Bronchial epithelial cell (primary cell): ENCODE data around the gene DYNC2H1. TPM values are rescaled to one million over a fixed set of nuclear protein-coding genes. Genes with fewer than 3 reads are reported as not detected.
A peak's percentile ranks its signal among the peaks of the same experiment; 100 is the strongest.

Experiments used
- DNase-seq: peaks from one replicate; pipeline ENCODE4 v3.0.0-alpha.2; 2010; ENCODE audit warnings: low read depth
- FAIRE-seq: peaks from 2 replicates; lab custom pipeline; 2011; peaks lifted over from hg19 to GRCh38; lab: Jason Lieb, UNC
- H3K27me3 ChIP-seq: 2 replicates; pipeline ENCODE4 v1.5.1; 2011; ENCODE audit warnings: low read length; ENCODE audit not compliant: control insufficient read depth, insufficient read depth
- H3K36me3 ChIP-seq: 2 replicates; pipeline ENCODE4 v1.5.1; 2011; ENCODE audit warnings: low read length; ENCODE audit not compliant: control insufficient read depth, insufficient read depth
- H3K4me3 ChIP-seq: 2 replicates; pipeline ENCODE4 v1.5.1; 2011; ENCODE audit warnings: mild to moderate bottlenecking, low read depth, low read length, control low read depth
- total RNA-seq: library from RNA; depleted of rRNA; stranded (reverse); fragments of >200 nt; gene quantifications from 2 replicates; pipeline ENCODE4 v1.2.1, GENCODE V29; 2014
- TF ChIP-seq, protein P1 (sequence below): IDR thresholded peaks from 2 replicates; pipeline ENCODE4 v1.5.1; 2011; ENCODE audit warnings: mild to moderate bottlenecking, moderate library complexity, low read length, control low read depth, inconsistent platforms; ENCODE audit not compliant: insufficient read depth, severe bottlenecking

The DYNC2H1 gene
- total RNA-seq, 1 donor from 2014 or later, result 11.6 TPM

DNA sequence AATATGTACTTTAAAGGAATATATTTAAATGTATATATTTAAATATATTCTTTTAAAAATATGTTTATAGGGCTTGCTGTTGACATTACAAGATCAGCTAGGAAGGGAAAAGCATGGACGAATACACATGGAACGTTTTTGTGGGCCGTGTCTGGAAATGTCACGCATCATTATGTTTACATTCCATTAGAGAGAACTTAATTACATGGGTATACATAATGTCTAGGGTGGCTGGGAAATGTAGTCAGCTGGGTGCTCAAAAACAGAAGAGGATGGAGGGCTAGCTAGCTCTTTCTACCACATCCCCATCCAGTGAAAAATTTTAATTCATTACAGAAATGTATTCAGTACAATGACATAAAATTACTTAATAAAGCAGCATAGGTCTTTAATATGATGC lies 371.2 kb downstream of the DYNC2H1 start:
- FAIRE-seq, result no peak
- no peak for DNase-seq
- Histone ChIP-seq H3K4me3 (no peak overlapping the region), H3K36me3 (no peaks in the 10 kb centered on the region), H3K27me3 (no peaks in the 10 kb centered on the region)
- TF ChIP-seq, protein P1, sequence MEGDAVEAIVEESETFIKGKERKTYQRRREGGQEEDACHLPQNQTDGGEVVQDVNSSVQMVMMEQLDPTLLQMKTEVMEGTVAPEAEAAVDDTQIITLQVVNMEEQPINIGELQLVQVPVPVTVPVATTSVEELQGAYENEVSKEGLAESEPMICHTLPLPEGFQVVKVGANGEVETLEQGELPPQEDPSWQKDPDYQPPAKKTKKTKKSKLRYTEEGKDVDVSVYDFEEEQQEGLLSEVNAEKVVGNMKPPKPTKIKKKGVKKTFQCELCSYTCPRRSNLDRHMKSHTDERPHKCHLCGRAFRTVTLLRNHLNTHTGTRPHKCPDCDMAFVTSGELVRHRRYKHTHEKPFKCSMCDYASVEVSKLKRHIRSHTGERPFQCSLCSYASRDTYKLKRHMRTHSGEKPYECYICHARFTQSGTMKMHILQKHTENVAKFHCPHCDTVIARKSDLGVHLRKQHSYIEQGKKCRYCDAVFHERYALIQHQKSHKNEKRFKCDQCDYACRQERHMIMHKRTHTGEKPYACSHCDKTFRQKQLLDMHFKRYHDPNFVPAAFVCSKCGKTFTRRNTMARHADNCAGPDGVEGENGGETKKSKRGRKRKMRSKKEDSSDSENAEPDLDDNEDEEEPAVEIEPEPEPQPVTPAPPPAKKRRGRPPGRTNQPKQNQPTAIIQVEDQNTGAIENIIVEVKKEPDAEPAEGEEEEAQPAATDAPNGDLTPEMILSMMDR, result no peak

DNA sequence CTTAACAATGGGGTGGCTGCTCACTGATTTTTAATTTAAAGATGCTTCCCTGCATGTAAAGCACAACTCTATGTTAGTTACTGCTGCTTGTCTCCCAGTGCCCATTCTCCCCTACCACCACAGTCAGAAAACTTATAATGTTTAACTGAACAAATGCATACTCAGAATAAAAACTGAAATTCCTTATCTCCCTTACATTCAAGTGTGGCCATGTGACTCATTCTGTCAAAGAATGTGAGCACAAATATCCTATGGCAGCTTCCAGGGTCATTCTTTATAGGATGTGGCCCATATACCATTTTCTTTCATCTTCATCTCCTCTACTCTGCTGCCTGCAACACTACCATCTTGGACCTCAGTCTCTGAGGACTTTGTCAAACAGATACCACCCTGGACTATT lies 374.8 kb downstream of the DYNC2H1 start:
- TF ChIP-seq, protein P1, result no peak
- no peak for DNase-seq
- no peak for FAIRE-seq
- no peaks in the 10 kb centered on the region for H3K36me3 ChIP-seq
- H3K4me3 ChIP-seq, result no peak overlapping the region
- no peaks in the 10 kb centered on the region for H3K27me3 ChIP-seq

DNA sequence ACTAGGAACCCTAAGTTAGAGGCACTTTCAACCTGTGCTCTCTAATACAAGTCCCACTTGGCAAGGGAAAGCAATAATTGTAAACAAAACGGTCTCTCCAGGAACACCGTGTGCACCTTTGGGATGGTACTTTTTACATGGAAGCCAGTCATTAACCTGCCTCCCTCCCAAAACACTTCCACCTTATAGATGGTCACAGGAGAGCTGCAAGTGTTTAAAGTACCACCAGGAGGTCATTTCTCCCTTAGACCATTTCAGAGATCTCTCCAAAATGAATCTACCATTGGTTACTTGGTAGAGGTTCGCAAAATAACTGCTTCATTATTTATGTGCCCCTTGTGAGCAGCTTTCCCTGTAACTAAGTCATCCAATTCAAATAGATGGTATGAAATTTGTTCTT lies 375.3 kb downstream of the DYNC2H1 start:
- Histone ChIP-seq H3K36me3 (no peaks in the 10 kb centered on the region), H3K4me3 (no peak overlapping the region), H3K27me3 (no peaks in the 10 kb centered on the region)
- DNase-seq (no peak), FAIRE-seq (peak; percentile 80)
- TF ChIP-seq, protein P1, result no peak

DNA sequence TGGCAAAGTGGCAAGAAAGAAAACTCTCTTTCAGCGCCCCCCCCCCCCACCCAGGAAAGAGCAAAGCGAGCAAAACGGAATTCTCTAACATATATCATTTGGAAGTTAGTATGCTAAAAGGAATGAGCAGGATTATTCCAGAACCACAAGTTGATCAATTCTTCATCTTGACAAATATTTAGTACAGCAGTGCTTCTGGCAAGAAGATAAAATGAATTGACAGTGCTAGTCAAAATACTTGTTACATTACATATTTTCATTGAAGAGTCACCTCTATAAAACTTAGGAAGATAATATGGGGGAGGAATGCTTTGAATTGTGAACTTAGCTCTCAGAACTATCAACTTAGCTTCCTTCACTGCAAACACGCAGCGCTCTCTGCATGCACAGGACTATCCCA lies 377.4 kb downstream of the DYNC2H1 start:
- Histone ChIP-seq H3K4me3 (no peak overlapping the region), H3K27me3 (no peaks in the 10 kb centered on the region), H3K36me3 (no peaks in the 10 kb centered on the region)
- DNase-seq, result no peak
- no peak for FAIRE-seq
- TF ChIP-seq, protein P1, result no peak

DNA sequence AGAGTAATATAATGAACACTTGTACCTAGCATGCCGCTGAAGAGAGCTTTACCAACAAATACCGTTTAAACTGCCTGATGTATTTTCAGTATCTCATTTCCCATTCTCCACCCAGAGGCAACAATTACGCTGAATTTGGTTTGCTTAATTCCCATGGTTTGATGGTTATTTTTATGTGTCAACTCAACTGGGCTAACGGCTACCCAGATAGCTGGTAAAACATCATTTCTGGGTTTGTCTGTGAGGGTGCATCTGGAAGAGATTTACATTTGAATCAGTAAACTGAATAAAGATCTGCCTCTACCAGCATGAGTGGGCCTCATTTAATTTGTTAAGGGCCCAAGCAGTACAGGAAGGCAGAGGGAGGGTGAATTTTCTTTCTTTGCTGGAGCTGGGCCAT lies 377.9 kb downstream of the DYNC2H1 start:
- H3K36me3 ChIP-seq, result no peaks in the 10 kb centered on the region
- no peak for FAIRE-seq
- no peak for DNase-seq
- H3K4me3 ChIP-seq, result no peak overlapping the region
- no peaks in the 10 kb centered on the region for H3K27me3 ChIP-seq
- TF ChIP-seq, protein P1, result no peak

DNA sequence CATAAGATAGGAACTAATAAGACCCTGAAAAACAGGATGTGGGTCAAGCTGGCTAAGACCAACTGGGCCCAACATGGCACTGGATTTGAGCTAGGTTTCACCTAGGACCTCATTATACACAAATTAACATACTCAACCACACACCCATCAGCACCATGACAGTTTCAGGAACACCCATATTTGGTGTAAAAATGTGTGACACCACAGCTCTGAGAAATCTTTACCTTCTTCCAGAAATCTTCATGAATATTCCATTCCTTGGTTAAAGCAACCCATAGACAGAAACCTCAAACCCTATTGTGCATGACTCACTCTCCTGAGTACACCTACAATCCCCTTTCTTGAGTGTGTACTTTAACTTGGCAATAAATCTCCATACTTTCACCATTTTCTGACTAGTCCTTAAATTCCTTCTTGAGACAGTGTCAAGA lies 378.8 kb downstream of the DYNC2H1 start:
- DNase-seq (peak; percentile 48), FAIRE-seq (no peak)
- TF ChIP-seq, protein P1, result no peak
- Histone ChIP-seq H3K4me3 (no peak overlapping the region), H3K27me3 (no peaks in the 10 kb centered on the region), H3K36me3 (no peaks in the 10 kb centered on the region)
